Astrocyte of the hippocampus (primary cell): ENCODE data around the gene GGACT.
A peak's percentile ranks its signal among the peaks of the same experiment; 100 is the strongest.

Experiments
- DNase-seq: peaks from one replicate; pipeline ENCODE4 v3.0.0; 2011; ENCODE audit warnings: low read depth, low spot score

The GGACT gene

DNA sequence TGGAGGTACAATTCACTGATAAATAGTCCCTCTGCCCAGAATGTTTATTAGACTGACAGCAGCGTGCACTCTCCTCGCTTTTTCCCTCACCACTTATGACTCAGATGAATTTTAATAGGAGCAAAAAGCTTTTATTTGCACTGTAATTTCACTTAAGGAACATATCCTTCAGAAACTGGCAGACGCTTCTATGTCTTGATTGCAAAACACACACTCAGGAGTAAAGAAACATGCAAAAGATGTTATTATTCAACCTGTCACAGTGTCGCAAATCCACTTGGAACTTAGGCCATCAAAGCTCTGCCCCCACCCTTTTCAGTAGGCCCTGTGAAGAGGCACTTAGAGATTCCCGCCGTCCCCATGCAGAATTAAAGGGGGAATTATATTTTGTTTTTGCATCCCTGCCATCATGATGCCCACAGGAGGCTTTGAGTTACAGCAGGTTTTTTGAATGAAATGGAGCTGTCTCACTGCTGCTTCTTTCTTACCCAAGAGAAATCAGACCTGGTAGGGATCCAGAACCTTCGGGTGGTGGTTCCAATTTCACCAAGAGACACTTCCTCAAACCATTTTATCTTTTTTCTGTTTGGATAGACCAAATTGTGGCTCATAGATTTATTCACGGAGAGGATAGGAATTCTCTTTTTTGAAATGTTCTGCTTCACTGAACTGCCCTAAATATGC, 74.5 kb downstream of the GGACT start:
- no peak for DNase-seq

DNA sequence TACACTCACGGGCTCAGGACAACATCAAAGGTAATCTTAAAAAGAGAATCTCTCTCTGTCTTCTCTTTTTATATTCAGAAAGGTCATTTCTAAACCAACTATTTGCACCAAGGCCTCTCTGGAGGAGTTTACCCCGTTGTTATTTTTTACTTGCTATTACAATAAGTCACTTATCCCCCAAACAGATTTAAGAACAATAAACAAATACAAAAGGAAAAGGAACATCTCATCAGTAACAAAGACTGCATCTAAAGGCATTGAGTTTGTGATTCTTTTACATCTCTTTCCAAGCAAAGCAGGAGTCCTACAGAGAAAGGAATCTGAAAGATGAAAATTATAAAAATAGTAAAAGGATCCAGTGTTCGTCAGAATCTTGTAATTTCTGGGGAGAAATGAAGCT, 75.4 kb downstream of the GGACT start:
- no peak for DNase-seq

DNA sequence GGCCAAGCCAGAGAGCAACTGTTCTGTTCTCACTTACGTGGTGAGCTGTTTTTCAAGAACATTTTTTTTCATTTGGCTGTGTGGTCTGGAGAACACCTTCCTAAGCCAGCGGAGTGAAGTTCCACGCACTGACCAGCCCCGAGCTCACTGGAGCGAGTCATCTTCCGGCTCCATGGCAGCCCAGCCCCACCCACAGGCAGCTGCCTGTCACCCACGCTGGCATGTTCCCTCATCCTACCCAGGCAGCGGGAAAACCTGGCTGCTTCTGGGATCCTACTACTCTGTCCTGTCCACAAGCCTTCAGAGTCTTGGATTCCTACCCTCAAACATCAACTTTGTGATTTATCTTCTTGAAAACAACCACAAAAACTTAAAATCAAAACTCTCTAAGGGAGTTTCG, 76.2 kb downstream of the GGACT start:
- peak; percentile 45 for DNase-seq

DNA sequence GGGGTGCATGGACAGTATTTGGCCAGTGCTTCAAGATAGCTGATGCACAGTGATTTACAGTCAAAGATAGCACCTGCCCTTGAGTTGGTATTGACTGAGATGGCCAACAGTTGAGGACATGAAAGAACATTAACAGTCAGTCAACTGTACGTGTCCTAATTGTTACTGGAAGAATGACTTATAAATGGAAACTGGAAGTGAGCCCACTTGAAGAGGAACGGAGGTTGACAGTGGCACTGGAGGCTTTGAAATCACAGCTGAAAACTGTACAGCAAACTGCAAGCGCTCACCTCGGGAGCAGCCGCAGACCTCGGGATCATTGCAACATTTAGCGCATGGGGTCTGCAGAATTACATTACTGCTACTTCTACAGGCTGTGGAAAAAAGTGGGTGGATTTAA, 77.1 kb downstream of the GGACT start:
- DNase-seq = no peak

DNA sequence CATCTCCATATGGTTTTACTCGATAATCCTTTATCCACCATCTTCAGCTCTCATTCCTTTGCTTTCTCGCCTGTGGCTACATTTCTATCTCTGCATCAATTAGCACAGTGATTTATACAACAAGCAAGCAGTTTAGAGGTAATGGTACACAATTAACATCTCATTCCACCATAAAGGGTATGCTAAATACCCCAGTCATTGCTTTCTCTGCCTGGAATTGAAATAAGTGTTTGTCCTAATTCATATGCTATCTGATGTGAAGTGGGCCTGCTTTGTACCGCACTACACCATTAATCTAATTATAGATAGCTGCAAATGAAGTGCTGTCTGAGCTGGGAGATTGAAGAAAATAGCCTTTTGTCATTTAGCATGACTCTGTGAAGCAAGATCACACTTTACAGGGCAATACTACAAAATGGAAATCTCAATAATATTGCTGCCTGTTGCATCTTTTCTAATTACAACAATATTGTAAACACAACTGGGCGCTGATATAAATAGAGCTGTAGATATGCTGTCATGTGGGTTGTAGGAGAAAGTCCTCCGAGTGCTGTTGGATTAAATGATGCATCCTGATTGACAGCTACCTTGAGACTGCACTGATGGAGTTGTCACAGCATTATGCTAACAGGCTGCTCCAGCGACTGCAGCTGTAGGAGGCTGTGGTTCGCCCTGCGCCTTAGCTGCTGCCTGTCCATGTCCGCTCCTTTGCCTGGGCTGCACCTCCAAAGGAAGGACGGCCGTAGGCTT, 78.2 kb downstream of the GGACT start:
- no peak for DNase-seq

DNA sequence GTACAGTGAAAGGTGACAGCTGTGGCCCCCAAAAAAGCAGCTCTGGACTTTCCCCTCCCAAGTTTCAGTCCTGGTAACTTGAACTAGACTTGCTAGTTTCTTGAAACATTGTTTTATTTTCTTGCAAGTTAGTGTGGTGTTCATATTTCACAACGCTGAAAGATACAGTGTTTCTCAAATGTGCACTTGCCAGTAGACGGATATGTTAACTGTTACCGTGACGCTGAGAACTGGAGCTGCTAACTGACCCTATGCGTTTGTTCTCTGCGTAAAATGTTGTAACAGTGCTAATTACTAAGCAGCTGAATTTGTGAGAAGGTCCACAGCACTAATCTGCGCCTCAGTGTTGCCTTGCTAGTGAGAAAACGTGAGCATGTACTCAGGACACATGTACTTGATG, 79.6 kb downstream of the GGACT start:
- DNase-seq = no peak

DNA sequence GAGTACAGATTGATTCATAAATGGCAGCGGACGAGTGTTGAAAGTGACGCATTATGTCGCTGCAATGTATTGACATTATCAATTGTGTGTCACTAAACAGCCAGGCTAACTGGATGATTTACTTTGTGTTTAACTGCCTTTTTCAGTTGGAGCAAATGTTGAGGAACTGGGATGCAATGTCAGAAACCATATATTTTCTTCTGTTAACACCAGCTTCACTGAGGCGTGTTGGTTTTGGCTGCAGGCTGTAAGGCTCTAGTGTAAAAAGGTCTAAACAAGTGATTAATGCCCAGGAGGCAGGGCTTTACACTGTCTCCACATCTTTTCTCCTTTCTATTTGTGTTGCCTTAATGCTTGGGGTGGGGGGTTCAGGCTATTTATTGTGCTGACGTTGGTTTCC, 80.1 kb downstream of the GGACT start:
- DNase-seq = no peak

DNA sequence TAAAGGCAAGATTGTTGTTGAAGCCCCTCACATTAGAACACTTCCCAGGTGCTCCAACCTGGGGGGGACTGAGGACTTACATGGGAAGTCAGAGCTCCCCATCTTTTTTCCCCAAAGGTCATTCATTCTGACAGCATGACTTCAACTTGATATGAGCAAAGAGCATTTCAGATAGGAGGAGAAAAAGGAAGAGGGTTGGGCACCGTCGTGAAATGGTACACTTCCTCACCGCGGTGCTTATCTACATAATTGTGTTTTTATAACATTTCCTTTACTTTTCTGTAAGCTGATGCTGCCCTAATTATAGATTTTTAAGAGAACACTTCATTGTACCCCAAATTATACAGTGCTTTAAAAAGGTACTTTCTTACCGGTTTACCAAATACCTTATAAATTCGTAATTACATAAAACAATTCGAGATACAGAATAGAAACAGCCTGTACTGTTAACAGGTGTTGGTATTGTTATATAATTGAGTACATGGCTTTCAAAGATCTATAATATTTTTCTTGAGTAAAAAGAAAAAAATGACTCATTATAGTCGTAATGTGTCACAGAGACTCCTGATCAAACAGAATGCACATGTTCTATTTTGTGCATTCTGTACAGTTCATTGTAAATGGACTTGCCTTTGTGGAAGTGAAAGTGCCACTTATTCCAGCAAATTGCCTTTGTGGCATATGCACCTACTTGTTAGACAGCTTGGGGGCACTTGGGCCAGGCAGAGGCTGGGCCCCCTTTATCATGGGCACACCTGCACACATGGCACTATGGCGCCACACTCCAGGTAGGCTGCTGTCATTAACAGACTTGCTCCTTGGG, 81.8 kb downstream of the GGACT start:
- no peak for DNase-seq

DNA sequence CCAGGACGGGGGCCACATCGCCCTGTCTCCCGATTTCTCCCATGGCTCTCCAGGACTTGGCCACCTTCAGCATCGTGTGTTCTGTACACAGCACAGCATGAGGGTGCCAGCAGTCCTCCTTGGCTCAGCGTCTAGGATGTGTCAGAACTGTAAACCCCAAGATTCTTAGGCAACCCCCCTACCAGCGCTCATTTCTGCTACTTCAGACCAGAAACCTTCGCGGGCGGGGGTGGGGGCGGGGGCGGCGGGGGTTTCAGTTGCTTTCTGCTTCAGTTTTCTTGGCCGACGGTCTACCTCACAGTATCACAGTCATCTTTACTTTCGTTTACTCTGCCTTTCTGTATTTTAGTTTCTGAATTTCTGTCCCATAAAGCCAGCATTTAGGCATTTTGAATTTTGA, 82.4 kb downstream of the GGACT start:
- DNase-seq = no peak

DNA sequence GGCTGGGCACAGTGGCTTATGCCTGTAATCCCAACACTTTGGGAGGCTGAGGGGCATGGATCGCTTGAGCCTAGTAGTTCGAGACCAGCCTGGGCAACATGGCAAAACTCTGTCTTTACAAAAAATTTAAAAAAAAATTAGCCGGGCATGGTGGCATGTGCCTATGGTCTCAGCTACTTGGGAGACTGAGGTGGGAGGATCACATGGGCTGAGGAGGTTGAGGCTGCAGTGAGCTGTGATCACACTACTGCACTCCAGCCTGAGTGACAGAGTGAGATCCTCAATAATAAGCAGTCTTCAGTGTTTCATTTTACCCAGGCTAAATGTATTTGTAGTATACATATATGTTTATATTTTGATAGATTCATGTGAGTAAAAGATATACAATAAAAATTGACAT, 85.0 kb downstream of the GGACT start:
- DNase-seq = no peak

DNA sequence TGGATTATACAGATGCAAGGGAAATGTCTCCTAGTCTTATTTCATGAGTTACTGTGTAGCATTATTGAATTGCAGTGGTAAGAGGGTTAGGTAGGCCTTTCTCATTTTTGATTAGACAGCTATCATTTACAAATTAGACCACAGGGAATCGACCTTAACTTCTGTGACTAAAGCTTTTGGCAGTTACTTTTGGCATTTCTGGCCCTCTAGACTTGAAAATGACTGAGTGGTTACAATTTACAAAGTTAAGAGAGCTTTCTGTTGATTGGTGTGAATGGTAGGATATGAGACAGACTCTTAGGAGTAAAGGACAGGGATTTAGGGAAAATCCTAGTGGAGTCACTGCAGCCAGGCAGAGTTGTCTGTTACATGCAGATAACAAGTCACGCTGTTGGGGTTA, 86.1 kb downstream of the GGACT start:
- DNase-seq = no peak

DNA sequence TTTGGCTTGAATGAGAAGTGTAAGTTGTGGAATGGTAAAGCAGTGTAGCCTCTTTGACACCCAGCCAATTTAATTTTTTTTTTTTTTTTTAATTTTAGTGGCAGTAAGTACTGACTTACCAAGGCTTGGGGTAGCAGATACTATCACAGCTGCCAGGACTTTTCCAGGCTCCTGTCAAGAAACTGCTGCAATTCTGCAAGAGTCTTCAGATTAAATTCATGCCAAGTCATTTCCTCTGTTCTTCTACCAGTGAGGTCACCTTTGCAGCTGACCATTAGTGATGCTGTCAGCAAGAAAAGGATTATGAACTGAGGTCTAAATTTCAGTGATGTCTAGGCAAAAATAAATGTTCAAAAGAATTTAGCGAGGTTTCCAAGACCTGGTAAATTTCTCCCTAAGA, 91.2 kb downstream of the GGACT start:
- DNase-seq = no peak

DNA sequence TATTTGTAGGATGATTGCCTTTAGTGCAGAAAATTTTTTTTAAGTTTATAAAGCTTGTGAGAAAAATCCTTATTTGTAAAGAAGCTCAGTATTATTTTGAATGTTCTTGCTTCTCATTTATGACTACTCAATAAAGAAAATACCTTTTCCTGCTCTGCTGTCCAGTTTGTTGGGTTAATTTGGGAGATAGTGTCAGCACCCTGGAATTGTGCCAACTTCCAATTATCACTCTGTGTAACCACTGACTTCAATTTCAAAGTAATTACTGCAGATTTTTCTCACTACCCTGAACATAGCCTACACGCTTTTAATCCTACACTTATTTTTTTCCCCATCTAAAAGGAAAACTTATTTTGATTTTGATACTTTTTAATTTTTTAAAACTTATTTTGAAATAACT, 93.1 kb downstream of the GGACT start:
- no peak for DNase-seq

DNA sequence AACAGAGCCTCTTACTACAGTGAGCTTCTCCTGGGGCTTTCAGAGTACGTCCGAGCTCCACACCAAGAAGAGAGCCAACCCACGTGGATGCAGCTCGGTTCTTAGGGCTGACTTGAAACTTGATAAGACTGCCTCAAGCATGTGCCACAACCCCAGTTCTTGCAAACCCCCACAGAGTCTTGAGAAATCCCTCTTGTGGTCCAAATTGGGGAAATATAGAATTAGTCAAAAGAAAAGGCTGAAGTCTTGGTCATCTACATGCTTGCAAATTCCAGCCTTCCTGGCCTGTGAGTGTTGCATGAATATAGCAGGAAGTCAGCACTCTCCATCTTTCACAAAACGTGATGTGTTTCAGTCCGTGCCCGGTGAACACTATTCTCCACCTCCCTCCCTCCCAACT, 95.2 kb downstream of the GGACT start:
- no peak for DNase-seq

DNA sequence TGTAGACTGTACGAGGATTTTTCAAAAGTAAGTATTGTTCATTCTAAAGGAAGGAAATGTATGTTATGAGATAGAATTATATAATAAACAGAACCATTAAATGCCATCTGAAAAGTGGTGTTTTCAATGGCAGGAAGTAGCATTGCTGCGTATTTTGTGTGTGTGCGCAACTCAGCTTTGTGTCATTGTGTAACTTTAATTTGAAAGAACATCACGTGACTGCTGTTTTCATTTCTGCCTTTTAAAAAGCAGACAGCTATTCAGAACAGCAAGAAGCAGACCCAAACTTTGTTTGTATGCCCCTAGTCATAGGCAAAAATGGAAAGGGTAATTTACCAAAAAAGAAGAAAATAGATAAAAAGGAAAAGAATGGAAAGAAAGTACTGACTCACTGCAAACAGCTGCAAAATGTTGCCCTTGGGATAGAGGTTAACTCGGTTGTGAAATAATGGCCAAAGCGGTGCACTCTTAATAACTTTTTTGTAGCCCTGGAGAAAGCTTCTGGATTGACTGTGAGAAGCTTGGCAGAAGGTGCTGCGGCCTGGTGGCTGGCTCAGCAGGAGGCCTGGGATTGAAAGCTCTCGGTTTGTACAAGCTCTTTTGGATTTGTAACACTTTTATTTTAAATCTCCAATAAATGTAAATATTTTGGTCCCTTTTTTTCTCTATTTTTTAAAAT, 97.3 kb downstream of the GGACT start:
- DNase-seq = peak; percentile 55

DNA sequence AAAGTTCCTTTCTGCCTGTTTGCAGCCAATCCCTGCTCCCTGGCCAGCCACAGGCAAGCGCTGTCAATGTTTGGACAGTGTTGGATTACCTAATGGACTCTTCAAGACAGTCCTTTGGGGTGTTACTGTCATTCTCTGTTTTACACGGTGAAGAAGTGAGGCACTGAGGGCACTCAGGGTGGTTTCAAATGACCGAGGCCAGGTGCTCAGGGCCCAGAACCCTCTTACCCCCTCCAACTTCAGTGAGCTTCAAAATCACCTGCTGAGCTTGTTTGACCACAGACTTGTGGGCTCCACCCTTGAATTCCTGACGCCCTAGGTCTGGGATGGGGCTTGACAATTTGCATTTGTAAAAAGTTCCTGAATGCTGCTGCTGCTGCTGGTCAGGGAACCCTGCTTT, 97.9 kb downstream of the GGACT start:
- peak; percentile 29 for DNase-seq

DNA sequence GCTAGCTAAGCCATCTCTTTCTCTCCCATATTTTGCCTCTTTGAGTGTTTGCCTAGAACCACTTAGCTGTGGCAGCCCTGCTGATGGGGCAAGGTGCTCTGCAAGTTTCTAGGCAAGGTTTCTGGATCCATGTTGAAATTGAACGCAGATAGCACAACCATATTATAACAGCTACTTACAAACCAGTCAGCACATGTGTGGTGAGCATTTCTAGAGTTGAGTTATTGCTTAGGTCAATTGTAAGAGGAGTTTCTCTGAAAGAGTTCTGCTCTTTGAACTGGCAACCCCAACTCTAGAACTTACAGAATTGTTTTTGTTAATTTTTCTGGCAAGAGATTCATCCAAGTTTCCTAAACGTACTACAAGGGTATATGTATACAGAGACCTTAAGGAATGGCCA, 103.3 kb downstream of the GGACT start:
- no peak for DNase-seq

DNA sequence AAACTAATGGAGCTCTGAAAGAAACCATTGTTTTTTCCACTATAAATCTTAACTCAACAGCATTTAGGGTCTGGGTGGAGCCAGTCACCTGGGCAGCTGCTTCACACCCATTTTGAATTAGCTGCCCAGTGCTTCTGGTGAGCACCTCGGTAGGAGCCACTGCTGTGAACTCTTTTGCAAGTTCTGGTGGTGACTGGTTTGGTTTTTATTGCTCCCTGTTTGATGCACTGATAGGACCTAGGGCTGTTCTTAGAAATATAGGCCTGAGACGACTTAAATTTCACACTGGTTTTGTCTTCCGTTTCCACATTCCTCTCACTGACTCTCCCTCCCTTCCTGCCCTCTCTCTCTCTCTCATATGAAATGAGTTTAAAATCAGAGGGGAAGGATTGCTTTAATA, 103.9 kb downstream of the GGACT start:
- DNase-seq = no peak

DNA sequence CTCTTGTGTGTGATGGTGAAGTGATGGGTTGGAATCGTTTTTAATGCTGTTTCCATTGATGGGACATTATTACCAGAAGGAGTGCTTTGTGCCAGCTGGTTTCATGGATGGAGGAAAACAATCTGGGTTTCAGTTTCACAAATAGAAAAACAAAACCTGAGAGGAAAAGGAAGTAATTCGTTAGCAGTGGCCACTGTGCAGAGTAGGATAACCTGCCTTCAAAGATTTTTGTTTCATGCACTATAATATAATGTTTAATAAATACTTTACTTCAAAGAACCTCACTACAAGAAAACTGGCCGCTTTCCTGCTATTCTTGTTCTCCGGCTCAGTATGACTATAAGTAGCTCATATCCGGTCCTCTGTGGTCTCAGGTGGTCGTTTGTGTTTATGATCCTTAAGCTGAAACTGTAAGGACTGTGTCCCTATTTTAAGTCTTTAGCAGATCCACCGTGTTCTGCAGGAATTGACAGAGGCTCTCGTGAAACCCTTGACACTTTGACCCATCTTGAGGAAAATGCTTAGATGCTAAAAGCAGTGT, 104.7 kb downstream of the GGACT start:
- no peak for DNase-seq

DNA sequence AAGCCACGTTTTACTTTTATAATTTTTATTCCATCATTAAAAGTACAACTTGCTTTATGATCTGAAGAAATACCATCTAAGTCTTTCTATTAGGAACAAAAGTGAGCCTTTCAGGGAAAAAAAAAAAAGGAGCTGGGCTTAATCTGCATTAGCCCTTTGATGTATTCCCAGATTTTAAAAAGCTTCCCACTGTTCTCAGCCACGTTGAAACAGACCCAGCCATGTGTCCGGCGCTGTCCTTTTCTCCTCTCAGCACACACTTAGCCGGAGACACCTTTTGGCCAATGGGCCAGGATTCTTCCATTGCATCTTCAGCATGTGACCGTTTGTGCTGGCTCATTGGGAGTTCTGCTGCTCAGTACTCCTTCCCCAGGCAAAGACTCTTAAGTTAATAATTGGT, 105.5 kb downstream of the GGACT start:
- DNase-seq = no peak

DNA sequence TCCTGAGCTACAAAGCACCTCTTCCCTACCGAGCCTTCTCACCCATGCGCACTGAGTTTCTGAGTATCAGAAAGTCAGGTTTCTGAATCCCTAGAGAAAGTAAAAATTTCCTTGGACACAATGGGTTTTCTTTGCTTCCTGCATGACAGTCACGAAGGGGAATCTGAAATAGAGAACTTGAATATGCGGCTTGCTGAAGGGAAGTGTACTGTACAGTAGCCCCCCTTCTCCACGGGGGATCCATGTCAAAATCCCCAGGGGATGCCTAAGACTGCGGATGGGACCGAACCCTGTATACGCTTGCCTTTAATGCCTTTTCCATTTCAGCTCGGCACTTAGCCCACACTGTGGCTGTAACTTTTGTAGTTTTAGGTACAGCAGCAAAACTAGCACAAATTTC, 107.9 kb downstream of the GGACT start:
- no peak for DNase-seq
